Gastrocnemius medialis (tissue), 4 donors: ENCODE measurements around the gene AVL9.

Experiments
- POLR2A ChIP-seq, 2 donors: fragments of 450-650 bp; IDR thresholded peaks; one replicate each; pipeline ENCODE4 v1.6.1; 2017; ENCODE audit warnings: antibody characterized with exemption in 2 of 2, mild to moderate bottlenecking in 2 of 2, moderate library complexity in 2 of 2
- TF ChIP-seq, protein P1 (sequence below), 5 experiments: fragments of 450-650 bp in 3 of 5; fragments of 200-600 bp in 2 of 5; sonication (generic) in 2 of 5; IDR thresholded peaks in 4 of 5; conservative IDR thresholded peaks in 1 of 5; 1 replicate in 4 of 5; 2 replicates in 1 of 5; pipeline ENCODE4 v1.5.1; 2016 to 2019; ENCODE audit warnings: antibody characterized with exemption in 5 of 5, mild to moderate bottlenecking in 3 of 5, moderate library complexity in 3 of 5

DNA sequence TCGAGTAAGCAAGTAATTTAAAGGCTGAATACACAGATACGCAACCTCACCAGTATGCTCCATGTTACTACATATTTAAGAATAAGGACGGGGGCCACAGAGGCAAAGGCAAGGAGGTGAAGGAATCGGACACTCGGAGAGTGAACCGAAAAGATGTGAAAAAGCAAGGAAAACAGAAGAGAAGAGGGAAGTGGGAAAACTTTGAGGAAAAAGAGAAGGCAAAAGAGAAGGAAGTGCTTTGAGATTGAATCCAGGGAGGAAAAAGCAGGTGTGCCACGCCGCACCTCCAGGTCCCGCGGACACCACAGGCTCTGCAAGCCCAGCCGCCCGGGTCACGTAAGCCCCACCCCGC is 367 bp upstream of the AVL9 start:
- TF ChIP-seq, protein P1, sequence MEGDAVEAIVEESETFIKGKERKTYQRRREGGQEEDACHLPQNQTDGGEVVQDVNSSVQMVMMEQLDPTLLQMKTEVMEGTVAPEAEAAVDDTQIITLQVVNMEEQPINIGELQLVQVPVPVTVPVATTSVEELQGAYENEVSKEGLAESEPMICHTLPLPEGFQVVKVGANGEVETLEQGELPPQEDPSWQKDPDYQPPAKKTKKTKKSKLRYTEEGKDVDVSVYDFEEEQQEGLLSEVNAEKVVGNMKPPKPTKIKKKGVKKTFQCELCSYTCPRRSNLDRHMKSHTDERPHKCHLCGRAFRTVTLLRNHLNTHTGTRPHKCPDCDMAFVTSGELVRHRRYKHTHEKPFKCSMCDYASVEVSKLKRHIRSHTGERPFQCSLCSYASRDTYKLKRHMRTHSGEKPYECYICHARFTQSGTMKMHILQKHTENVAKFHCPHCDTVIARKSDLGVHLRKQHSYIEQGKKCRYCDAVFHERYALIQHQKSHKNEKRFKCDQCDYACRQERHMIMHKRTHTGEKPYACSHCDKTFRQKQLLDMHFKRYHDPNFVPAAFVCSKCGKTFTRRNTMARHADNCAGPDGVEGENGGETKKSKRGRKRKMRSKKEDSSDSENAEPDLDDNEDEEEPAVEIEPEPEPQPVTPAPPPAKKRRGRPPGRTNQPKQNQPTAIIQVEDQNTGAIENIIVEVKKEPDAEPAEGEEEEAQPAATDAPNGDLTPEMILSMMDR (IDR thresholded peaks at IDR 0.05 in 4 of 5, conservative IDR thresholded peaks at IDR 0.05 in 1 of 5): peak in 1 of 5 experiments; percentile 9
- peak in 1 of 2 donors; percentile 71 for TF ChIP-seq POLR2A (IDR thresholded peaks at IDR 0.05)
